ENCODE results near the gene IFIT1. TPM values are rescaled to one million over a fixed set of nuclear protein-coding genes. Genes with fewer than 3 reads are reported as not detected.

IFIT1 gene
- total RNA-seq, 4 donors from 2014 or later, result 0.72 to 6.2 (median 4.7) TPM

DNA sequence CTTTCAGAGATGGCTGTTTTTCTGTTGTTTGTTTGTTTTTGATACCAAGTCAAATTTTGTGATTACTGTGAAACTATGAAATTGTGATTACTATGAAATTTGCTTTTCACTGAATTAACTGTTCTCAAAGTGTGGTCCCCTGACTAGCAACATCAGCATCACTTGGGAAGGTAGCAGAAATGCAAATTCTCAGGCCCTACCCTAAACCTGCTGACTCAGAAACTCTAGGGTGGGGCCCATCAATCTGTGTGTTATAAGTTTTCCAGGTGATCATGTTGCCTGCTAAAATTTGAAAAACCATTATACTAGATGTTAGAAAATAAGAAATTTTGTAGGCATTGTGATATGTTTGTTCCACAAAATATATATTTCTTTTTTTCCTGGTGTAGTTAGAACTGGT lies 13.3 kb upstream of the IFIT1 start:
- DNase-seq (ENCODE audit: low spot score in 2 of 2), result no peak
- no peak for TF ChIP-seq POLR2A (IDR thresholded peaks at IDR 0.05)
- TF ChIP-seq, protein P1, sequence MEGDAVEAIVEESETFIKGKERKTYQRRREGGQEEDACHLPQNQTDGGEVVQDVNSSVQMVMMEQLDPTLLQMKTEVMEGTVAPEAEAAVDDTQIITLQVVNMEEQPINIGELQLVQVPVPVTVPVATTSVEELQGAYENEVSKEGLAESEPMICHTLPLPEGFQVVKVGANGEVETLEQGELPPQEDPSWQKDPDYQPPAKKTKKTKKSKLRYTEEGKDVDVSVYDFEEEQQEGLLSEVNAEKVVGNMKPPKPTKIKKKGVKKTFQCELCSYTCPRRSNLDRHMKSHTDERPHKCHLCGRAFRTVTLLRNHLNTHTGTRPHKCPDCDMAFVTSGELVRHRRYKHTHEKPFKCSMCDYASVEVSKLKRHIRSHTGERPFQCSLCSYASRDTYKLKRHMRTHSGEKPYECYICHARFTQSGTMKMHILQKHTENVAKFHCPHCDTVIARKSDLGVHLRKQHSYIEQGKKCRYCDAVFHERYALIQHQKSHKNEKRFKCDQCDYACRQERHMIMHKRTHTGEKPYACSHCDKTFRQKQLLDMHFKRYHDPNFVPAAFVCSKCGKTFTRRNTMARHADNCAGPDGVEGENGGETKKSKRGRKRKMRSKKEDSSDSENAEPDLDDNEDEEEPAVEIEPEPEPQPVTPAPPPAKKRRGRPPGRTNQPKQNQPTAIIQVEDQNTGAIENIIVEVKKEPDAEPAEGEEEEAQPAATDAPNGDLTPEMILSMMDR (IDR thresholded peaks at IDR 0.05), result no peak
- H3K4me3 ChIP-seq (ENCODE audit: low read depth, poor library complexity, severe bottlenecking), result no peak overlapping the region
- intact Hi-C loops (cut with DNase I; ENCODE audit: low total_unique reads), result no loop called here

DNA sequence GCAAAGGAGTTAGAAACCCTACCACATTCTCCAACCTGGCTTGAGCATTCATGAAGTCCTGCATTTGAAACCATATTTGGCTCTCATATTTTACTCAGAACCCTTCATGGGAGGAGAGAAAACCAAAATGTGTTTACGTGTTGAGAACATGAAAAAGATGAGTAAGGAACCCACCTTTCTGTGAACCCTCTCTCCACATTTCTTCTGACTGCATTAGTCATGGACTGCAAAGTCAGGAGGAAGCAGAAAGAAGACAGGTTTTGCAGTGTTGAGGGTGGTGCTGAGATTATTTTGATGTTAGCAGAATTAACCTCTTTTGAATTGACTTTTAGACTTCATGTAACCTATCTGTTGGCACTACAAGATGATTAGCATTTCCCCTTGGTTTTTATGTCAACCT lies 9.7 kb upstream of the IFIT1 start:
- no peak overlapping the region for H3K4me3 ChIP-seq (ENCODE audit: low read depth, poor library complexity, severe bottlenecking)
- intact Hi-C loops (cut with DNase I; ENCODE audit: low total_unique reads), result no loop called here
- TF ChIP-seq, protein P1 (IDR thresholded peaks at IDR 0.05), result no peak
- no peak for TF ChIP-seq POLR2A (IDR thresholded peaks at IDR 0.05)
- WGBS, 2 donors, result 88 to 89% methylated on average over 1 of the region's 1 CpG
- DNase-seq (ENCODE audit: low spot score in 2 of 2), result no peak

DNA sequence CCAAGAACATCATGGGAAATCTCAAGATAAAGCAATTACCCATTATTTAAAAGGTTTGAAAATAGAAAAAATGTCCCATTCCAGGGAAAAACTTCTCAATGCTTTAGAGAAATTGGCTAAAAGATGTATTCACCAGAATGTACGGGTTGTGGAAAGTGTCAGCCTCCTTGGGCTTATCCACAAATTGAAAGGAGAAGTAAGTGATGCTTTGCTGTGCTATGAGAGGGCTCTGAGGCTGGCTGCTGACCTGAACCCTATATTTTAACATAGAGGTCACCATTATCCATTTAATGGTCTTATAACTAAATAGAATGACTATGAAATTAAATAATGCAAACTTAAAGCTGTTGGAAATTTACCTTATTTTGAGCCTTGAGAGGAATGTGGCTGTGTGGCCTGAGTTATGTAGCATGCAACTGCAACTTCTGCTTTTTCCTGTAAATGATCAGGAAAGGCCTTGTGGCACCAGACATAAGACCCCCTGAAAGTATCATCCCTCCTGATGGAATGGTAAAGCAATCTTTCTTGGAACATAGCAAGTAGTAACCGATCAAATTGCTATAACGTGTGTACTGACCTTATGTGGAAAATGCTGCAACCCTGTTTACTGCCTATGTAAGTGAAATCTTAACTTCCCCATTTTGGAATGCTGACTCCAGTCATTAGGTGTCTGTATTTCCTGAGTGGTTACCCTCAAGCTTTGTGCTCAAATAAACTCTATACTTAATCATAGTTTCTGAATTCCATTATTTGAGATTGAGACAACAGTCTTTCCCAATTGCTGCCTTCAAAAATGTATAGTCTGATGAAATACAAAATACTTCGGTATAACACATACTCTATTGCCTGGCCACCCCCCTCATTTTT lies 7.7 kb upstream of the IFIT1 start:
- no peak overlapping the region for H3K4me3 ChIP-seq (ENCODE audit: low read depth, poor library complexity, severe bottlenecking)
- TF ChIP-seq, protein P1 (IDR thresholded peaks at IDR 0.05), result no peak
- no peak for TF ChIP-seq POLR2A (IDR thresholded peaks at IDR 0.05)
- DNase-seq (ENCODE audit: low spot score in 2 of 2), result no peak
- intact Hi-C loops (cut with DNase I; ENCODE audit: low total_unique reads), result no loop called here
- 67 to 86% methylated on average over 4 of the region's 4 CpGs for WGBS, 2 donors

DNA sequence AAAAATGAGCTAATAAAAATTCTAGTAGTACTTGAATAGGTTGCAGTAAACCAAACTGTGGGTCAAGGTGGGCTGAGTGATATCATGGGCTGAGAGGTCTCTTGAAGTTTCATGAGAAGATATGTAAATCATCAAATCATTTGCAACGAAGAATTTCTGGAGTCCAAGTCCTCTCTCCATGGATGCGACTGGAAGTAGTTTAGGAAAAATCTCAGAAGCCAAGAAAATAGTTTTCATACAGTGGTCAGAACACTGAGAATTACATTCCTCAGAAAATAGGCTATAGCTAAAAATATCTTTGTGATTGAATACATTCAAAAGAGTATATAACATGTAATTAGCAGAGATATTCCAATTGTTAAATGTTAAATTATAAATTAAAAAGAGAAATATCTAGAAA lies 3.6 kb upstream of the IFIT1 start:
- TF ChIP-seq, protein P1 (IDR thresholded peaks at IDR 0.05), result no peak
- no peak for TF ChIP-seq POLR2A (IDR thresholded peaks at IDR 0.05)
- no peak for DNase-seq (ENCODE audit: low spot score in 2 of 2)
- intact Hi-C loops (cut with DNase I; ENCODE audit: low total_unique reads), result no loop called here
- WGBS, 2 donors, result 63 to 64% methylated on average over 2 of the region's 2 CpGs
- no peak overlapping the region for H3K4me3 ChIP-seq (ENCODE audit: low read depth, poor library complexity, severe bottlenecking)

DNA sequence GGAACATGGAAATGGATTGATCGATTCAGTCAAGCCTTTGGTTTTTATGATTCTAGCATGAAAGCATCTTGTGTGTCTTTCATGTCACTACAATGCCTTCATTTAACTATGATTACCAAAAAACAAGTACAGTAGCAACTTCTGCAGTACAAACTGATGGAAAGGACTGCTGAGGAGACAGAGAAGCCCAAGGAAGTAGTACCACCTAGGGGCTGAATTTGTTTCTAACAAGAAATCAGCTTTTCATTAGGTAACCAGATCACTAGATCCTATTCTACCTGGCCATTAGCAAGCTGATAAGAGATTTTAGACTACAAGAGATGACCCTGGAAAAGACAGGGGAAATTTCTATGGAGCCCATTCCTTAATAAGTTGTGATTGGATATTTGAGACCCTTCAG lies 3.2 kb upstream of the IFIT1 start:
- intact Hi-C loops (cut with DNase I; ENCODE audit: low total_unique reads), result no loop called here
- no peak for DNase-seq (ENCODE audit: low spot score in 2 of 2)
- no peak overlapping the region for H3K4me3 ChIP-seq (ENCODE audit: low read depth, poor library complexity, severe bottlenecking)
- 40 to 58% methylated on average over 1 of the region's 1 CpG for WGBS, 2 donors
- no peak for TF ChIP-seq POLR2A (IDR thresholded peaks at IDR 0.05)
- TF ChIP-seq, protein P1 (IDR thresholded peaks at IDR 0.05), result no peak

All from lower leg skin (tissue), 4 donors.